H9 (cell line): ENCODE data around the gene ECE1. TPM values are rescaled to one million over a fixed set of nuclear protein-coding genes. Genes with fewer than 3 reads are reported as not detected.

Source experiments
- DNase-seq: peaks from one replicate; pipeline ENCODE4 v3.0.0-alpha.2; 2017
- H2AFZ ChIP-seq: one replicate; pipeline ENCODE4 v1.6.1; 2013; ENCODE audit warnings: mild to moderate bottlenecking, low read length, control low read depth, moderate library complexity
- H2AK5ac ChIP-seq: 2 replicates; pipeline ENCODE4 v1.6.1; 2013; ENCODE audit warnings: low read length, control low read depth, mixed read lengths; ENCODE audit not compliant: insufficient read length
- H2BK120ac ChIP-seq: one replicate; pipeline ENCODE4 v1.6.1; 2013; ENCODE audit warnings: low read depth, mild to moderate bottlenecking, low read length, control low read depth, inconsistent platforms; ENCODE audit not compliant: poor library complexity, severe bottlenecking
- H2BK12ac ChIP-seq: 2 replicates; pipeline ENCODE4 v1.6.1; 2013; ENCODE audit warnings: low read length, control low read depth, mixed read lengths, low read depth; ENCODE audit not compliant: insufficient read length
- H2BK15ac ChIP-seq: 2 replicates; pipeline ENCODE4 v1.6.1; 2013; ENCODE audit warnings: low read depth, low read length, control low read depth
- H2BK20ac ChIP-seq: one replicate; pipeline ENCODE4 v1.6.1; 2013; ENCODE audit warnings: low read depth, mild to moderate bottlenecking, low read length, control low read depth, inconsistent platforms; ENCODE audit not compliant: poor library complexity, severe bottlenecking
- H2BK5ac ChIP-seq: 2 replicates; pipeline ENCODE4 v1.6.1; 2013; ENCODE audit warnings: low read length, control low read depth, mixed read lengths; ENCODE audit not compliant: insufficient read length
- H3K14ac ChIP-seq: 2 replicates; pipeline ENCODE4 v1.6.1; 2013; ENCODE audit warnings: low read length, control low read depth; ENCODE audit not compliant: insufficient read depth
- H3K18ac ChIP-seq: 2 replicates; pipeline ENCODE4 v1.6.1; 2013; ENCODE audit warnings: low read depth, mild to moderate bottlenecking, mixed read lengths, low read length, control low read depth; ENCODE audit not compliant: insufficient read length
- H3K23ac ChIP-seq: 2 replicates; pipeline ENCODE4 v1.6.1; 2013; ENCODE audit warnings: low read length, control low read depth, mixed read lengths, low read depth; ENCODE audit not compliant: insufficient read length
- H3K23me2 ChIP-seq: 2 replicates; pipeline ENCODE4 v1.6.1; 2013; ENCODE audit warnings: low read depth, mild to moderate bottlenecking, mixed read lengths, low read length, control low read depth; ENCODE audit not compliant: insufficient read length, poor library complexity, severe bottlenecking
- H3K27ac ChIP-seq: 2 replicates; pipeline ENCODE4 v1.5.1; 2013; ENCODE audit warnings: low read length, control low read depth, mixed read lengths, low read depth; ENCODE audit not compliant: insufficient read length
- H3K27me3 ChIP-seq: 2 replicates; pipeline ENCODE4 v1.6.1; 2013; ENCODE audit warnings: low read length, control low read depth, inconsistent platforms; ENCODE audit not compliant: insufficient read depth
- H3K4ac ChIP-seq: 2 replicates; pipeline ENCODE4 v1.6.1; 2013; ENCODE audit warnings: low read depth, mild to moderate bottlenecking, control low read depth, inconsistent platforms, low read length, moderate library complexity
- H3K4me1 ChIP-seq: 2 replicates; pipeline ENCODE4 v1.6.1; 2013; ENCODE audit warnings: low read length, control low read depth, inconsistent platforms; ENCODE audit not compliant: insufficient read depth
- H3K4me2 ChIP-seq: 2 replicates; pipeline ENCODE4 v1.6.1; 2013; ENCODE audit warnings: low read length, control low read depth, mixed read lengths; ENCODE audit not compliant: insufficient read length, insufficient read depth
- H3K56ac ChIP-seq: 2 replicates; pipeline ENCODE4 v1.6.1; 2013; ENCODE audit warnings: low read depth, mild to moderate bottlenecking, mixed read lengths, low read length, control low read depth; ENCODE audit not compliant: insufficient read length
- H3K79me1 ChIP-seq: 2 replicates; pipeline ENCODE4 v1.6.1; 2013; ENCODE audit warnings: low read depth, mild to moderate bottlenecking, moderate library complexity, low read length, control low read depth, inconsistent platforms; ENCODE audit not compliant: insufficient read depth, poor library complexity, severe bottlenecking
- H3K79me2 ChIP-seq: 2 replicates; pipeline ENCODE4 v1.6.1; 2013; ENCODE audit warnings: low read length, control low read depth, inconsistent platforms; ENCODE audit not compliant: insufficient read depth
- H3K9ac ChIP-seq: 2 replicates; pipeline ENCODE4 v1.6.1; 2013; ENCODE audit warnings: low read length, control low read depth, mixed read lengths; ENCODE audit not compliant: insufficient read length; ENCODE audit errors: extremely low read depth
- H3K9me3 ChIP-seq: one replicate; pipeline ENCODE4 v1.6.1; 2013; ENCODE audit warnings: low read depth, low read length, inconsistent platforms; ENCODE audit not compliant: control insufficient read depth
- H3T11ph ChIP-seq: one replicate; pipeline ENCODE4 v1.6.1; 2013; ENCODE audit warnings: mild to moderate bottlenecking, low read length, control low read depth, inconsistent platforms
- H4K20me1 ChIP-seq: one replicate; pipeline ENCODE4 v1.6.1; 2013; ENCODE audit not compliant: control insufficient read depth, insufficient read length, insufficient read depth
- H4K5ac ChIP-seq: 2 replicates; pipeline ENCODE4 v1.6.1; 2013; ENCODE audit warnings: low read depth, mild to moderate bottlenecking, mixed read lengths, low read length, control low read depth; ENCODE audit not compliant: insufficient read length
- H4K8ac ChIP-seq: replicated peaks from 2 replicates; pipeline ENCODE4 v1.6.1; 2013; ENCODE audit warnings: low read length, control low read depth, mixed read lengths, low read depth; ENCODE audit not compliant: insufficient read length
- H4K91ac ChIP-seq: 2 replicates; pipeline ENCODE4 v1.6.1; 2013; ENCODE audit warnings: low read depth, mild to moderate bottlenecking, moderate library complexity, mixed read lengths, low read length, control low read depth; ENCODE audit not compliant: insufficient read length
- H3K27ac Mint-ChIP-seq, 3 experiments: 2 replicates in 2 of 3; 3 replicates in 1 of 3; pipeline ENCODE4 v1.8.0; 2020 to 2021; ENCODE audit warnings: mixed read lengths in 3 of 3, mild to moderate bottlenecking in 1 of 3, moderate library complexity in 1 of 3
- H3K27me3 Mint-ChIP-seq: 2 replicates; pipeline ENCODE4 v1.8.0; 2021; ENCODE audit warnings: low read depth, mild to moderate bottlenecking, moderate library complexity, mixed read lengths
- H3K36me3 Mint-ChIP-seq, 3 experiments: 2 replicates in 2 of 3; 3 replicates in 1 of 3; pipeline ENCODE4 v1.8.0; 2020 to 2021; ENCODE audit warnings: low read depth in 3 of 3, mixed read lengths in 3 of 3; ENCODE audit not compliant: insufficient read depth in 1 of 3
- H3K4me1 Mint-ChIP-seq, 2 experiments: 2 replicates each; pipeline ENCODE4 v1.8.0; 2020; ENCODE audit warnings: mixed read lengths in 2 of 2
- H3K4me3 Mint-ChIP-seq, 2 experiments: 2 replicates in 1 of 2; 3 replicates in 1 of 2; pipeline ENCODE4 v1.8.0; 2020 to 2021; ENCODE audit warnings: mild to moderate bottlenecking in 2 of 2, mixed read lengths in 2 of 2, moderate library complexity in 1 of 2
- H3K9me3 Mint-ChIP-seq, 2 experiments: 2 replicates in 1 of 2; 3 replicates in 1 of 2; pipeline ENCODE4 v1.8.0; 2020; ENCODE audit warnings: mild to moderate bottlenecking in 2 of 2, mixed read lengths in 2 of 2, moderate library complexity in 1 of 2
- WGBS: extraction: QIAGEN DNeasy Blood & Tissue Kit; methylation state at CpG from one replicate; pipeline ENCODE4 v1.1.7; 2013; ENCODE audit warnings: missing lambda C conversion rate, low lambda C conversion rate, mixed read lengths; ENCODE audit not compliant: insufficient read length; ENCODE audit errors: extremely low coverage; 5-methylcytosine and 5-hydroxymethylcytosine counted together
- total RNA-seq: library from RNA; stranded (reverse); gene quantifications from 2 replicates; pipeline ENCODE4 v1.2.1, GENCODE V29; 2021
- TF ChIP-seq, protein P1 (sequence below): fragments of 200-600 bp; sonication (generic); conservative IDR thresholded peaks from 3 replicates; pipeline ENCODE4 v1.8.0; 2021; ENCODE audit warnings: antibody characterized with exemption, mild to moderate bottlenecking

Gene ECE1
- total RNA-seq, 1 experiment from 2014 or later, result 31.1 TPM

DNA sequence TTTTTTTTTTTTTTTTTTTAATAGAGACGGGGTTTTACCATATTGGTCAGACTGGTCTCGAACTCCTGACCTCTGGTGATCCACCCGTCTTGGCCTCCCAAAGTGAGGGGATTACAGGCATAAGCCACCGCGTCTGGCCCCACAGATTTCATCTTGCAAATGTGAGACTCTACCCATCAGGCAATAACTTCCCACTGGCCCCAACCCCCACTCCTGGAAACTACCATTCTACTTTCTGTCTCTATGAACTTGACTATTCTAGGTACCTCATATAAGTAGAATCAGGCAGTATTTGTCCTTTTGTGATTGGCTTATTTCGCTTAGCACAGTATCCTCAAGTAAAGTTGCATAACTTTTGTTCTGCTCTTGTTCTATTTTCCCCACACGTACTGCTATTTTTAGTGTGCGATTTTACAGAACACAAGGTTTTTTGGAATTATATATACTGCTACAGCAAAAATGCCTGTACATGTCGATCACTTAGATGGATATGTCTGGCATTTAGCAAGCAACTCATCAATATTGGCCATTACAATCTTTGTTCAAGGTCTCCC, 40.2 kb downstream of the ECE1 start:
- Histone ChIP-seq H2BK5ac (no peak overlapping the region), H2BK12ac (no peak overlapping the region), H3K27ac (no peak overlapping the region), H3K79me1 (no peaks in the 10 kb centered on the region), H3K9me3 (no peaks in the 10 kb centered on the region), H3K18ac (no peak overlapping the region), H3K4ac (no peak overlapping the region), H3K56ac (no peak overlapping the region), H3K23ac (no peak overlapping the region), H3K4me1 (no peaks in the 10 kb centered on the region), H2BK120ac (no peak overlapping the region), H3K79me2 (no peaks in the 10 kb centered on the region), H3K4me2 (no peak overlapping the region), H4K8ac (no peak overlapping the region), H3K23me2 (no peaks in the 10 kb centered on the region), H3K14ac (no peak overlapping the region), H4K5ac (no peak overlapping the region), H4K20me1 (no peaks in the 10 kb centered on the region), H4K91ac (no peak overlapping the region), H2BK15ac (no peak overlapping the region), H2AK5ac (no peak overlapping the region), H2BK20ac (no peak overlapping the region), H3K27me3 (no peaks in the 10 kb centered on the region), H3T11ph (no peak overlapping the region), H3K9ac (no peak overlapping the region), H2AFZ (no peak overlapping the region)
- DNase-seq, result no peak
- Mint-ChIP-seq H3K27me3 (no peaks in the 10 kb centered on the region), H3K4me3 (no peak overlapping the region; a peak in 1 of 5 replicates), H3K4me1 (no peaks in the 10 kb centered on the region), H3K9me3 (no peaks in the 10 kb centered on the region), H3K27ac (no peak overlapping the region), H3K36me3 (peaks cover 3 to 6% (median 5%) of the 10 kb centered on the region in 3 experiments; a peak in 4 of 7 replicates)
- WGBS, result no CpG with 5 or more reads among the region's 9 CpGs
- TF ChIP-seq, protein P1, sequence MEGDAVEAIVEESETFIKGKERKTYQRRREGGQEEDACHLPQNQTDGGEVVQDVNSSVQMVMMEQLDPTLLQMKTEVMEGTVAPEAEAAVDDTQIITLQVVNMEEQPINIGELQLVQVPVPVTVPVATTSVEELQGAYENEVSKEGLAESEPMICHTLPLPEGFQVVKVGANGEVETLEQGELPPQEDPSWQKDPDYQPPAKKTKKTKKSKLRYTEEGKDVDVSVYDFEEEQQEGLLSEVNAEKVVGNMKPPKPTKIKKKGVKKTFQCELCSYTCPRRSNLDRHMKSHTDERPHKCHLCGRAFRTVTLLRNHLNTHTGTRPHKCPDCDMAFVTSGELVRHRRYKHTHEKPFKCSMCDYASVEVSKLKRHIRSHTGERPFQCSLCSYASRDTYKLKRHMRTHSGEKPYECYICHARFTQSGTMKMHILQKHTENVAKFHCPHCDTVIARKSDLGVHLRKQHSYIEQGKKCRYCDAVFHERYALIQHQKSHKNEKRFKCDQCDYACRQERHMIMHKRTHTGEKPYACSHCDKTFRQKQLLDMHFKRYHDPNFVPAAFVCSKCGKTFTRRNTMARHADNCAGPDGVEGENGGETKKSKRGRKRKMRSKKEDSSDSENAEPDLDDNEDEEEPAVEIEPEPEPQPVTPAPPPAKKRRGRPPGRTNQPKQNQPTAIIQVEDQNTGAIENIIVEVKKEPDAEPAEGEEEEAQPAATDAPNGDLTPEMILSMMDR, result no peak
